Prostate gland (tissue), 2 donors: Measurements from ENCODE around the gene AMIGO1. TPM values are rescaled to one million over a fixed set of nuclear protein-coding genes. Genes with fewer than 3 reads are reported as not detected.

ENCODE experiments used
- DNase-seq: peaks from one replicate; pipeline ENCODE4 v3.0.0-alpha.2; 2019; ENCODE audit warnings: low spot score
- H3K27ac ChIP-seq, 2 donors: fragments of 200-600 bp; sonication (generic); 2 replicates each; pipeline ENCODE4 v1.5.1; 2017 to 2019
- H3K27me3 ChIP-seq: fragments of 200-600 bp; sonication (generic); replicated peaks from 2 replicates; pipeline ENCODE4 v1.5.1; 2019; ENCODE audit not compliant: insufficient read depth
- H3K36me3 ChIP-seq, 2 donors: fragments of 200-600 bp; sonication (generic); 1 replicate in 1 of 2; 2 replicates in 1 of 2; pipeline versions ENCODE4 v1.5.1 to v1.8.1; 2017 to 2019
- H3K4me1 ChIP-seq: fragments of 200-600 bp; sonication (generic); replicated peaks from 2 replicates; pipeline ENCODE4 v1.5.1; 2019
- H3K4me3 ChIP-seq, 2 donors: fragments of 200-600 bp; sonication (generic); 2 replicates each; pipeline ENCODE4 v1.5.1; 2017 to 2019
- H3K9me3 ChIP-seq: fragments of 200-600 bp; sonication (generic); 2 replicates; pipeline ENCODE4 v1.5.1; 2017
- CTCF ChIP-seq, 4 experiments: fragments of 200-600 bp in 2 of 4; fragments of 450-650 bp in 2 of 4; sonication (generic) in 2 of 4; IDR thresholded peaks; 1 replicate in 3 of 4; 2 replicates in 1 of 4; pipeline ENCODE4 v1.5.1; 2016 to 2019; ENCODE audit warnings: antibody characterized with exemption in 4 of 4, mild to moderate bottlenecking in 2 of 4, moderate library complexity in 2 of 4
- POLR2A ChIP-seq: fragments of 450-650 bp; IDR thresholded peaks from one replicate; pipeline ENCODE4 v1.6.1; 2016; ENCODE audit warnings: antibody characterized with exemption, mild to moderate bottlenecking
- POLR2AphosphoS5 ChIP-seq: sonication (generic); formaldehyde crosslinking; IDR thresholded peaks from one replicate; pipeline ENCODE4 v1.6.1; 2017; ENCODE audit warnings: antibody characterized with exemption
- WGBS: methylation state at CpG from one replicate; pipeline ENCODE4 v1.1.5; 2018; 5-methylcytosine and 5-hydroxymethylcytosine counted together
- intact Hi-C: fragments of 100-400 bp; cut with DNase I; formaldehyde crosslinking; loops from one replicate; pipeline ENCODE4 v1.14.2; 2022
- total RNA-seq, 2 donors: library from RNA; depleted of rRNA; stranded (reverse); fragments of >200 nt; gene quantifications; one replicate each; pipeline ENCODE4 v1.1.0, GENCODE V29; 2016

The AMIGO1 gene
- total RNA-seq, 2 donors from 2014 or later, result 9.5 to 13.2 TPM

- DNase-seq, result no peak
- Histone ChIP-seq H3K4me3 (no peak overlapping the region), H3K4me1 (peaks cover 8% of the 10 kb centered on the region), H3K9me3 (no peaks in the 10 kb centered on the region), H3K27ac (no peak overlapping the region), H3K27me3 (no peaks in the 10 kb centered on the region), H3K36me3 (no peaks in the 10 kb centered on the region)
- WGBS, result 93% methylated on average over 7 of the region's 7 CpGs
- intact Hi-C loops, result no loop called here
- TF ChIP-seq POLR2A, result no peak
- no peak for TF ChIP-seq CTCF (IDR thresholded peaks at IDR 0.05)
- TF ChIP-seq POLR2AphosphoS5, result no peak
Observed at GRCh38 chr1:109495738-109496137, 13.8 kb downstream of the AMIGO1 start.

GRCh38 chr1:109493805-109494539 is 15.6 kb downstream of the AMIGO1 start, which contains the start of gene CYB561D1:
Gene CYB561D1 (plus strand): TSS chr1:109494094. CDS start chr1:109494140, 46 bp downstream.
- peak; percentile 76 for DNase-seq
- Histone ChIP-seq H3K4me3 (peak within 1 kb of the TSS; percentile 68 to 79), H3K27ac (peak within 1 kb of the TSS; percentile 74), H3K4me1 (peaks cover 8% of the 10 kb centered on the region), H3K36me3 (no peaks in the 10 kb centered on the region), H3K27me3 (no peaks in the 10 kb centered on the region), H3K9me3 (no peaks in the 10 kb centered on the region)
- TF ChIP-seq POLR2A (peak; percentile 42), POLR2AphosphoS5 (peak; percentile 76), CTCF (IDR thresholded peaks at IDR 0.05) (peak; percentile 64 to 95 (median 90))
- intact Hi-C loops, result no loop called here
- under 1% methylated on average over 44 of the region's 44 CpGs for WGBS

- no peaks in the 10 kb centered on the region for H3K36me3 ChIP-seq
- peak overlapping the region in 1 of 2 donors; percentile 74 for H3K27ac ChIP-seq
- TF ChIP-seq CTCF (IDR thresholded peaks at IDR 0.05), result no peak
- TF ChIP-seq POLR2AphosphoS5, result no peak
- TF ChIP-seq POLR2A, result no peak
- H3K4me1 ChIP-seq, result peaks cover 8% of the 10 kb centered on the region
- H3K4me3 ChIP-seq, result no peak overlapping the region
- no peak for DNase-seq
- no peaks in the 10 kb centered on the region for H3K9me3 ChIP-seq
- 61% methylated on average over 4 of the region's 4 CpGs for WGBS
- no peaks in the 10 kb centered on the region for H3K27me3 ChIP-seq
- intact Hi-C loops, result no loop called here
Observed at GRCh38 chr1:109493227-109493626, 16.3 kb downstream of the AMIGO1 start.

- Histone ChIP-seq H3K4me1 (peaks cover 8% of the 10 kb centered on the region), H3K27me3 (no peaks in the 10 kb centered on the region), H3K27ac (no peak overlapping the region), H3K4me3 (no peak overlapping the region), H3K9me3 (no peaks in the 10 kb centered on the region), H3K36me3 (no peaks in the 10 kb centered on the region)
- DNase-seq, result no peak
- intact Hi-C loops, result no loop called here
- WGBS, result 75% methylated on average over 4 of the region's 4 CpGs
- TF ChIP-seq CTCF (IDR thresholded peaks at IDR 0.05) (no peak), POLR2A (no peak), POLR2AphosphoS5 (no peak)
Observed at GRCh38 chr1:109492779-109493178, 16.7 kb downstream of the AMIGO1 start.

- no peaks in the 10 kb centered on the region for H3K9me3 ChIP-seq
- intact Hi-C loops, result no loop called here
- no peak overlapping the region for H3K4me3 ChIP-seq
- H3K36me3 ChIP-seq, result no peaks in the 10 kb centered on the region
- no peak for DNase-seq
- 93% methylated on average over 8 of the region's 8 CpGs for WGBS
- no peaks in the 10 kb centered on the region for H3K27me3 ChIP-seq
- H3K27ac ChIP-seq, result no peak overlapping the region
- peaks cover 8% of the 10 kb centered on the region for H3K4me1 ChIP-seq
- TF ChIP-seq CTCF (IDR thresholded peaks at IDR 0.05), result no peak
Observed at GRCh38 chr1:109491372-109491771, 18.2 kb downstream of the AMIGO1 start.
